Measurements from ENCODE around the gene HEATR9. TPM values are rescaled to one million over a fixed set of nuclear protein-coding genes. Genes with fewer than 3 reads are reported as not detected.

The HEATR9 gene
- polyA plus RNA-seq, 3 donors = not detected

DNA sequence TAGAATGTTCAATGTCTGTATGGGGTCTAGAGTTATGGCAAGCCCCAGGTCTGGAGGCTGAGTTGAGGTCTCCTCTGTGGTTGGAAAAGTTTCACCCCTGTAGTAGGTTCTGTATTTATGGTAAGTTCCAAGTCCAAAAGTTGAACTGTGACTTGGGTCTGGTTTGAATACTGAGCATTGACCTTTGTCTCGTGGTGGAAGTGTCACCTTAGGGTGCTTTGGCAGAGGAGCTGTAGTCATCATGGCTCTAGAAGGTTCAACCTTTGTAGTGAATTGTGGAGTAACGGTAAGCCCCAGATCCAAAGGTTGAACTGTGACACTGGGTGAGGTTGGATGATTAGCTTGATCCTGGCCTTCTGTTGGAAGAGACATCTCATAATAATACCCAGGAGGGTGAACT is 44.3 kb upstream of the HEATR9 start:
- Mint-ChIP-seq H3K27ac (no peak overlapping the region), H3K27me3 (ENCODE audit: low read depth in 3 of 3) (peaks cover 0 to 4% (median 0%) of the 10 kb centered on the region in 3 donors), H3K4me1 (peaks cover 7% of the 10 kb centered on the region), H3K36me3 (peaks cover 0 to 1% of the 10 kb centered on the region in 2 donors), H3K4me3 (no peak overlapping the region), H3K9me3 (peaks cover 0 to 3% (median 0%) of the 10 kb centered on the region in 7 donors)
- H3K27me3 ChIP-seq (ENCODE audit: control insufficient read depth in 2 of 2, insufficient read depth in 2 of 2, low read length in 2 of 2) = no peaks in the 10 kb centered on the region
- DNase-seq = no peak
- no peaks in the 10 kb centered on the region for H4K20me1 ChIP-seq (ENCODE audit: insufficient read depth, low read length)
- TF ChIP-seq, protein P1, sequence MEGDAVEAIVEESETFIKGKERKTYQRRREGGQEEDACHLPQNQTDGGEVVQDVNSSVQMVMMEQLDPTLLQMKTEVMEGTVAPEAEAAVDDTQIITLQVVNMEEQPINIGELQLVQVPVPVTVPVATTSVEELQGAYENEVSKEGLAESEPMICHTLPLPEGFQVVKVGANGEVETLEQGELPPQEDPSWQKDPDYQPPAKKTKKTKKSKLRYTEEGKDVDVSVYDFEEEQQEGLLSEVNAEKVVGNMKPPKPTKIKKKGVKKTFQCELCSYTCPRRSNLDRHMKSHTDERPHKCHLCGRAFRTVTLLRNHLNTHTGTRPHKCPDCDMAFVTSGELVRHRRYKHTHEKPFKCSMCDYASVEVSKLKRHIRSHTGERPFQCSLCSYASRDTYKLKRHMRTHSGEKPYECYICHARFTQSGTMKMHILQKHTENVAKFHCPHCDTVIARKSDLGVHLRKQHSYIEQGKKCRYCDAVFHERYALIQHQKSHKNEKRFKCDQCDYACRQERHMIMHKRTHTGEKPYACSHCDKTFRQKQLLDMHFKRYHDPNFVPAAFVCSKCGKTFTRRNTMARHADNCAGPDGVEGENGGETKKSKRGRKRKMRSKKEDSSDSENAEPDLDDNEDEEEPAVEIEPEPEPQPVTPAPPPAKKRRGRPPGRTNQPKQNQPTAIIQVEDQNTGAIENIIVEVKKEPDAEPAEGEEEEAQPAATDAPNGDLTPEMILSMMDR (IDR thresholded peaks at IDR 0.05) = no peak
- H3K4me2 ChIP-seq (replicated peaks; ENCODE audit: extremely low read depth, low read length, poor library complexity, severe bottlenecking) = no peak overlapping the region
- no peaks in the 10 kb centered on the region for H3K79me2 ChIP-seq (ENCODE audit: insufficient read depth, low read length)
- no peaks in the 10 kb centered on the region for H3K4me1 ChIP-seq (ENCODE audit: control insufficient read depth in 1 of 2, insufficient read depth in 2 of 2, low read length in 2 of 2)
- no peaks in the 10 kb centered on the region for H3K36me3 ChIP-seq (replicated peaks in 1 of 2; ENCODE audit: control insufficient read depth in 1 of 2, insufficient read depth in 2 of 2, low read length in 2 of 2)
- intact Hi-C loops (cut with micrococcal nuclease) = no loop called here
- H3K4me3 ChIP-seq (replicated peaks in 1 of 3; ENCODE audit: low read depth in 2 of 3, low read length in 3 of 3) = no peak overlapping the region
- H3K27ac ChIP-seq (ENCODE audit: low read depth in 1 of 2, low read length in 2 of 2) = no peak overlapping the region
- no peak overlapping the region for H2AFZ ChIP-seq (ENCODE audit: insufficient read depth, low read depth, low read length, poor library complexity, severe bottlenecking)
- H3K9ac ChIP-seq (ENCODE audit: insufficient read depth, low read length, poor library complexity, severe bottlenecking) = no peak overlapping the region
- no peaks in the 10 kb centered on the region for H3K9me3 ChIP-seq (replicated peaks in 1 of 2; ENCODE audit: control insufficient read depth in 1 of 2, insufficient read depth in 1 of 2, low read length in 2 of 2)
- WGBS (ENCODE audit: insufficient coverage) = 95% methylated on average over 2 of the region's 2 CpGs

DNA sequence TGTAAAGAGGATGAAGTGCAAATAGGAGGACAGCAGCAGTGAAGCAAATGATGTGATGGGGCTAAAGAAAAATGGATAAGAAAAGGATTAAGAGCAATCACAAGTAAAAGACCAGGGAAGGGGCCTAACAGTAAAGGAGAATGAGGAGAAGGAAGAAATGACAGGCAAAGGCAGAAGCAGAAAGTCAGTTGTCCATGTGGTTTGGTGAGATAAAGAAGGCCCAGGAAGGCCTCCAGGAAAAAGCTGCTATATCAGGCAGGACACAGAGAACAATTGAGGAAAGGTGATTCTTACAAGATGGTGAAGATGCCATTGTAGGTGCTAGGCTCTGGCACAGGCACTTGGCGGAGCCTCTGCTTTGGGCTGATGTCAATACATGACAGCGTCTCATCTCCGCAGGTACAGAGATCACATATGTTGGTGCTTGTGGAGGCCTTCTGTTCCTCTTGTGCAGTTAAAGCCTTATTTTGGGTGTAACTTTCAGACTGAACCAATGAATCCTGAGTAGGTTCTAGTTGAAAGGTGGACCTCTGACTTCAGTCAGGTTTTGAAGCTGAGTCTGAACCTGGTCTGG is 43.7 kb upstream of the HEATR9 start:
- Histone ChIP-seq H2AFZ (ENCODE audit: insufficient read depth, low read depth, low read length, poor library complexity, severe bottlenecking) (no peak overlapping the region), H3K27ac (ENCODE audit: low read depth in 1 of 2, low read length in 2 of 2) (no peak overlapping the region), H3K9me3 (replicated peaks in 1 of 2; ENCODE audit: control insufficient read depth in 1 of 2, insufficient read depth in 1 of 2, low read length in 2 of 2) (no peaks in the 10 kb centered on the region), H3K36me3 (replicated peaks in 1 of 2; ENCODE audit: control insufficient read depth in 1 of 2, insufficient read depth in 2 of 2, low read length in 2 of 2) (no peaks in the 10 kb centered on the region), H3K79me2 (ENCODE audit: insufficient read depth, low read length) (no peaks in the 10 kb centered on the region), H3K27me3 (ENCODE audit: control insufficient read depth in 2 of 2, insufficient read depth in 2 of 2, low read length in 2 of 2) (no peaks in the 10 kb centered on the region), H3K4me3 (replicated peaks in 1 of 3; ENCODE audit: low read depth in 2 of 3, low read length in 3 of 3) (no peak overlapping the region), H3K4me1 (ENCODE audit: control insufficient read depth in 1 of 2, insufficient read depth in 2 of 2, low read length in 2 of 2) (no peaks in the 10 kb centered on the region), H4K20me1 (ENCODE audit: insufficient read depth, low read length) (no peaks in the 10 kb centered on the region), H3K9ac (ENCODE audit: insufficient read depth, low read length, poor library complexity, severe bottlenecking) (no peak overlapping the region), H3K4me2 (replicated peaks; ENCODE audit: extremely low read depth, low read length, poor library complexity, severe bottlenecking) (no peak overlapping the region)
- no peak for DNase-seq
- Mint-ChIP-seq H3K9me3 (peaks cover 0 to 3% (median 0%) of the 10 kb centered on the region in 7 donors), H3K4me3 (no peak overlapping the region), H3K36me3 (no peaks in the 10 kb centered on the region), H3K27ac (peak overlapping the region in 1 of 7 donors; percentile 26), H3K4me1 (peaks cover 7% of the 10 kb centered on the region), H3K27me3 (ENCODE audit: low read depth in 3 of 3) (peaks cover 0 to 4% (median 0%) of the 10 kb centered on the region in 3 donors)
- TF ChIP-seq, protein P1 (IDR thresholded peaks at IDR 0.05) = no peak
- intact Hi-C loops (cut with micrococcal nuclease) = no loop called here
- 100% methylated on average over 3 of the region's 3 CpGs for WGBS (ENCODE audit: insufficient coverage)
